K562 (cell line): ENCODE data around the gene PPP4C. TPM values are rescaled to one million over a fixed set of nuclear protein-coding genes. Genes with fewer than 3 reads are reported as not detected.

Experiments used
- ATAC-seq: fragments of 200-7000 bp; cut with Tn5 transposase; 3 replicates; pipeline ENCODE4 v1.9.1; 2020; ENCODE audit warnings: moderate library complexity
- BruUV-seq: library from RNA; stranded (reverse); fragments of 400-500 nt; replicated peaks from 2 replicates; lab custom pipeline; 2021; lab: Mats Ljungman, UMichigan
- CTCF ChIA-PET: fragments of 300-600 bp; formaldehyde crosslinking; extraction: SDS; loops from one replicate; lab custom pipeline; 2021; ENCODE audit warnings: low intra/inter-chr PET ratio; lab: Yijun Ruan, JAX
- POLR2A ChIA-PET: fragments of 300-600, 350-650 bp; sonication (Branson Sonifier 250); formaldehyde crosslinking; extraction: SDS; loops from one replicate; lab custom pipeline; 2021; ENCODE audit warnings: antibody characterized with exemption, inconsistent platforms; lab: Yijun Ruan, JAX
- DNase-seq, 4 experiments: peaks; one replicate each; pipeline versions ENCODE4 v3.0.0 to v3.0.0-alpha.2; 2011 to 2018; ENCODE audit warnings: low spot score in 3 of 4, mixed read lengths in 3 of 4; ENCODE audit errors: extremely low read depth in 1 of 4
- FAIRE-seq: peaks from 2 replicates; lab custom pipeline; 2011; peaks lifted over from hg19 to GRCh38; lab: Jason Lieb, UNC
- H2AFZ ChIP-seq: 2 replicates; pipeline ENCODE4 v1.6.0; 2011; ENCODE audit warnings: low read depth, low read length, control low read depth, inconsistent platforms
- H3K27ac ChIP-seq: fragments of 200-600 bp; 3 replicates; pipeline ENCODE4 v1.8.0; 2011; ENCODE audit warnings: low read depth, mild to moderate bottlenecking, control low read depth, inconsistent platforms, low read length, moderate library complexity, mixed read lengths; ENCODE audit errors: extremely low read depth
- H3K27me3 ChIP-seq, 2 experiments: fragments of 300-600 bp in 1 of 2; 2 replicates in 1 of 2; 3 replicates in 1 of 2; pipeline versions ENCODE4 v1.6.0 to v1.8.0; 2011; ENCODE audit warnings: inconsistent platforms in 2 of 2, low read length in 2 of 2, mild to moderate bottlenecking in 1 of 2, mixed read lengths in 1 of 2, moderate library complexity in 1 of 2; ENCODE audit not compliant: control insufficient read depth in 2 of 2, insufficient read depth in 2 of 2
- H3K36me3 ChIP-seq: fragments of 300-600 bp; 3 replicates; pipeline ENCODE4 v1.8.0; 2011; ENCODE audit warnings: mild to moderate bottlenecking, low read length, inconsistent platforms; ENCODE audit not compliant: control insufficient read depth, insufficient read depth
- H3K4me1 ChIP-seq, 2 experiments: fragments of 200-600 bp in 1 of 2; replicated peaks in 1 of 2; 2 replicates in 1 of 2; 3 replicates in 1 of 2; pipeline versions ENCODE4 v1.5.1 to v1.8.0; 2011; ENCODE audit warnings: inconsistent platforms in 2 of 2, low read length in 2 of 2, mild to moderate bottlenecking in 1 of 2, mixed read lengths in 1 of 2, moderate library complexity in 1 of 2; ENCODE audit not compliant: control insufficient read depth in 2 of 2, insufficient read depth in 2 of 2
- H3K4me2 ChIP-seq: 2 replicates; pipeline ENCODE4 v1.6.1; 2011; ENCODE audit warnings: low read length, control low read depth, inconsistent platforms, mixed read lengths; ENCODE audit not compliant: insufficient read depth
- H3K4me3 ChIP-seq: fragments of 200-600 bp; sonication (generic), shearing (Covaris generic); 2 replicates; pipeline ENCODE4 v1.5.1; 2016; ENCODE audit warnings: control low read depth, inconsistent platforms
- H3K79me2 ChIP-seq: fragments of 200-600 bp; 3 replicates; pipeline ENCODE4 v1.8.0; 2011; ENCODE audit warnings: low read length, inconsistent platforms; ENCODE audit not compliant: control insufficient read depth, insufficient read depth
- H3K9ac ChIP-seq, 2 experiments: 2 replicates each; pipeline versions ENCODE4 v1.6.0 to v1.6.1; 2011; ENCODE audit warnings: low read depth in 2 of 2, low read length in 2 of 2, control low read depth in 1 of 2, inconsistent platforms in 1 of 2, mild to moderate bottlenecking in 1 of 2, mixed read lengths in 1 of 2; ENCODE audit not compliant: insufficient read depth in 1 of 2
- H3K9me1 ChIP-seq: one replicate; pipeline ENCODE4 v1.6.0; 2011; ENCODE audit warnings: inconsistent platforms, mild to moderate bottlenecking, low read length, moderate library complexity; ENCODE audit not compliant: control insufficient read depth, insufficient read depth
- H3K9me3 ChIP-seq: replicated peaks from 2 replicates; pipeline ENCODE4 v1.5.1; 2011; ENCODE audit warnings: low read depth, low read length, inconsistent platforms; ENCODE audit not compliant: control insufficient read depth, insufficient read depth
- H4K20me1 ChIP-seq: replicated peaks from 2 replicates; pipeline ENCODE4 v1.6.1; 2011; ENCODE audit warnings: low read length, inconsistent platforms, mixed read lengths; ENCODE audit not compliant: control insufficient read depth, insufficient read depth
- BCOR ChIP-seq: fragments of 450-650 bp; IDR thresholded peaks from 2 replicates; pipeline ENCODE4 v1.6.1; 2016
- L3MBTL2 ChIP-seq: fragments of 450-650 bp; IDR thresholded peaks from 2 replicates; pipeline ENCODE4 v1.6.1; 2016; ENCODE audit warnings: mild to moderate bottlenecking, moderate library complexity
- POLR2G ChIP-seq: fragments of 200-400 bp; formaldehyde crosslinking; IDR thresholded peaks from 2 replicates; pipeline ENCODE4 v1.6.1; 2017; ENCODE audit warnings: low read depth, mild to moderate bottlenecking, antibody characterized with exemption, low read length, moderate library complexity
- RBFOX2 ChIP-seq: fragments of 200-400 bp; formaldehyde crosslinking; IDR thresholded peaks from 2 replicates; pipeline ENCODE4 v1.6.1; 2017; ENCODE audit warnings: low read depth, mild to moderate bottlenecking, low read length, moderate library complexity
- RBM22 ChIP-seq: fragments of 200-400 bp; formaldehyde crosslinking; IDR thresholded peaks from 2 replicates; pipeline ENCODE4 v1.6.1; 2018; ENCODE audit warnings: low read length, low read depth; ENCODE audit not compliant: poor library complexity, severe bottlenecking
- RBM25 ChIP-seq: fragments of 200-400 bp; formaldehyde crosslinking; IDR thresholded peaks from 2 replicates; pipeline ENCODE4 v1.6.1; 2018; ENCODE audit warnings: low read length, low read depth, moderate library complexity; ENCODE audit not compliant: severe bottlenecking
- SMARCA5 ChIP-seq: fragments of 450-650 bp; IDR thresholded peaks from 2 replicates; pipeline ENCODE4 v1.6.1; 2016
- SUPT5H ChIP-seq: fragments of 450-650 bp; IDR thresholded peaks from 2 replicates; pipeline ENCODE4 v1.6.1; 2016
- VEZF1 ChIP-seq: fragments of 200-800 bp; sonication (Bioruptor generic); IDR thresholded peaks from 2 replicates; pipeline ENCODE4 v1.6.1; 2017; ENCODE audit warnings: missing genetic modification characterization, missing compliant biosample characterization
- ZNF764 ChIP-seq: fragments of 250-450 bp; sonication (Bioruptor Pico); IDR thresholded peaks from 2 replicates; pipeline ENCODE4 v1.4.0; 2020; ENCODE audit warnings: low read depth, mild to moderate bottlenecking, moderate library complexity
- WGBS: fragments of 100-300 bp; shearing (Covaris generic); methylation state at CpG from one replicate; pipeline ENCODE4 v1.1.6; 2016; ENCODE audit warnings: low coverage, mixed read lengths; ENCODE audit not compliant: insufficient coverage; ENCODE audit errors: missing lambda C conversion rate; 5-methylcytosine and 5-hydroxymethylcytosine counted together
- in situ Hi-C: fragments of 300-500 bp; cut with MboI; formaldehyde crosslinking; loops from 4 replicates; pipeline ENCODE4 v1.15.0; 2018; ENCODE audit warnings: inconsistent platforms, mixed read lengths
- intact Hi-C: fragments of 100-400 bp; cut with micrococcal nuclease; formaldehyde crosslinking; loops from 2 replicates; pipeline ENCODE4 v1.14.2; 2022
- polyA plus RNA-seq, 8 experiments: library from polyadenylated mRNA; depleted of rRNA in 4 of 8; stranded (reverse) in 5 of 8; unstranded in 3 of 8; fragments of >200 nt; fragmentation: Nextera tagmentation in 2 of 8; fragmentation: Illumina TruSeq in 1 of 8; extraction: Ambion mirVana in 2 of 8; extraction: Trizol in 1 of 8; gene quantifications; 2 replicates each; pipeline versions ENCODE4 v1.2.1 to v1.2.3, GENCODE V29; 2011 to 2014; ENCODE audit warnings: inconsistent platforms in 1 of 8, missing spikeins in 1 of 8
- total RNA-seq, 7 experiments: library from RNA; depleted of rRNA in 6 of 7; stranded (reverse); fragments of >200 nt in 6 of 7; fragmentation: Illumina TruSeq in 2 of 7; extraction: Trizol in 2 of 7; gene quantifications; 2 replicates each; pipeline versions ENCODE4 v1.2.1 to v1.2.3, GENCODE V29; 2011 to 2021; ENCODE audit warnings: low replicate concordance in 1 of 7

The PPP4C gene
- total and polyA plus RNA-seq, 9 of the 15 experiments (the other 6 are each of a cell fraction or from before 2014, with no cell fraction given), result 3.5 to 183 (median 131) TPM

GRCh38 chr16:30086291-30087140 lies 10.7 kb downstream of the PPP4C start:
- BruUV-seq, result no TSS peak
- intact Hi-C loops (no loop called here), in situ Hi-C loops (no loop called here)
- FAIRE-seq (no peak), DNase-seq (no peak), ATAC-seq (no peak; the same call in 2 of the 3 replicates)
- Histone ChIP-seq H3K9me1 (no peaks in the 10 kb centered on the region), H4K20me1 (no peaks in the 10 kb centered on the region), H2AFZ (no peak overlapping the region), H3K4me1 (peaks cover 9 to 44% of the 10 kb centered on the region in 2 experiments; a peak in 4 of 5 replicates), H3K9ac (no peak overlapping the region), H3K27me3 (no peaks in the 10 kb centered on the region), H3K79me2 (no peaks in the 10 kb centered on the region; the same call in 2 of the 3 replicates), H3K4me3 (no peak overlapping the region), H3K36me3 (peaks cover 50% of the 10 kb centered on the region; the same call in 2 of the 3 replicates), H3K9me3 (no peaks in the 10 kb centered on the region), H3K4me2 (no peak overlapping the region), H3K27ac (no peak overlapping the region)
- CTCF ChIA-PET, result no interaction called here
- TF ChIP-seq VEZF1 (no peak), SUPT5H (0 out of 2 replicates have a peak, but pooled peaks have one; percentile 12), RBFOX2 (peak; percentile 67), RBM25 (peak; percentile 55), ZNF764 (CRISPR knock-in tag) (no peak), BCOR (peak; percentile 62), L3MBTL2 (no peak), RBM22 (peak; percentile 76), POLR2G (peak; percentile 82), SMARCA5 (no peak)
- WGBS, result 88% methylated on average over 20 of the region's 27 CpGs
- POLR2A ChIA-PET, result interaction anchor here (0.5 to 1.7 kb wide), 3 partner anchors 12 to 572 kb away, joined by 3 to 9 read pairs (median 3); a partner anchor contains a TSS
